Thyroid gland (tissue), 4 donors: ENCODE measurements around the gene PPIE. TPM values are rescaled to one million over a fixed set of nuclear protein-coding genes. Genes with fewer than 3 reads are reported as not detected.

Source experiments
- DNase-seq, 2 donors: peaks; one replicate each; pipeline ENCODE4 v3.0.0-alpha.2; 2019
- H3K27ac ChIP-seq, 3 donors: fragments of 200-600 bp; sonication (generic); 1 replicate in 2 of 3; 2 replicates in 1 of 3; pipeline ENCODE4 v1.5.1; 2016 to 2019; ENCODE audit warnings: mild to moderate bottlenecking in 1 of 3, moderate library complexity in 1 of 3
- H3K27me3 ChIP-seq: fragments of 200-600 bp; sonication (generic); one replicate; pipeline ENCODE4 v1.5.1; 2019
- H3K36me3 ChIP-seq, 2 donors: fragments of 200-600 bp; sonication (generic); one replicate each; pipeline ENCODE4 v1.5.1; 2016 to 2019
- H3K4me1 ChIP-seq, 2 donors: fragments of 200-600 bp; sonication (generic); one replicate each; pipeline ENCODE4 v1.5.1; 2017 to 2019
- H3K4me3 ChIP-seq, 3 donors: fragments of 200-600 bp; sonication (generic); replicated peaks in 1 of 3; 1 replicate in 2 of 3; 2 replicates in 1 of 3; pipeline ENCODE4 v1.5.1; 2016; ENCODE audit warnings: mild to moderate bottlenecking in 1 of 3
- H3K9me3 ChIP-seq: fragments of 200-600 bp; sonication (generic); one replicate; pipeline ENCODE4 v1.5.1; 2017
- CTCF ChIP-seq, 6 experiments: fragments of 200-600 bp in 3 of 6; fragments of 450-650 bp in 3 of 6; sonication (generic) in 3 of 6; IDR thresholded peaks; one replicate each; pipeline ENCODE4 v1.5.1; 2016 to 2019; ENCODE audit warnings: antibody characterized with exemption in 6 of 6, mild to moderate bottlenecking in 2 of 6, inconsistent platforms in 1 of 6, moderate library complexity in 1 of 6
- POLR2A ChIP-seq, 2 donors: fragments of 450-650 bp; IDR thresholded peaks; one replicate each; pipeline ENCODE4 v1.6.1; 2017; ENCODE audit warnings: antibody characterized with exemption in 2 of 2, mild to moderate bottlenecking in 2 of 2, moderate library complexity in 1 of 2
- WGBS, 2 donors: methylation state at CpG; one replicate each; pipeline ENCODE4 v1.1.5; 2017; 5-methylcytosine and 5-hydroxymethylcytosine counted together
- intact Hi-C: fragments of 100-400 bp; cut with DNase I; formaldehyde crosslinking; loops from one replicate; pipeline ENCODE4 v1.15.1; 2023
- total RNA-seq, 4 donors: library from RNA; depleted of rRNA; stranded (reverse); fragments of >200 nt; gene quantifications; one replicate each; pipeline ENCODE4 v1.2.3, GENCODE V29; 2016

Gene PPIE
- total RNA-seq, 4 donors from 2014 or later, result 47.1 to 52.7 (median 50.9) TPM

GRCh38 chr1:39696448-39696847, 42.2 kb upstream of the PPIE start:
- H3K27me3 ChIP-seq, result no peaks in the 10 kb centered on the region
- H3K27ac ChIP-seq, result no peak overlapping the region
- no peak for DNase-seq
- H3K4me1 ChIP-seq, result peaks cover 9 to 13% of the 10 kb centered on the region in 2 donors
- intact Hi-C loops, result no loop called here
- no peak for TF ChIP-seq POLR2A (IDR thresholded peaks at IDR 0.05)
- no peak for TF ChIP-seq CTCF (IDR thresholded peaks at IDR 0.05)
- H3K9me3 ChIP-seq, result no peaks in the 10 kb centered on the region
- WGBS, 2 donors, result 78 to 83% methylated on average over 1 of the region's 1 CpG
- H3K36me3 ChIP-seq, result no peaks in the 10 kb centered on the region
- H3K4me3 ChIP-seq, result no peak overlapping the region

GRCh38 chr1:39698568-39698967, 40.1 kb upstream of the PPIE start:
- H3K4me3 ChIP-seq, result no peak overlapping the region
- H3K27ac ChIP-seq, result no peak overlapping the region
- H3K36me3 ChIP-seq, result no peaks in the 10 kb centered on the region
- intact Hi-C loops, result no loop called here
- DNase-seq, result no peak
- WGBS, 2 donors, result 71 to 95% methylated on average over 4 of the region's 4 CpGs
- TF ChIP-seq CTCF (IDR thresholded peaks at IDR 0.05) (no peak), POLR2A (IDR thresholded peaks at IDR 0.05) (no peak)
- H3K27me3 ChIP-seq, result no peaks in the 10 kb centered on the region
- peaks cover 0 to 7% of the 10 kb centered on the region in 2 donors for H3K4me1 ChIP-seq
- no peaks in the 10 kb centered on the region for H3K9me3 ChIP-seq

GRCh38 chr1:39699419-39699818, 39.3 kb upstream of the PPIE start:
- Histone ChIP-seq H3K4me3 (no peak overlapping the region), H3K36me3 (no peaks in the 10 kb centered on the region), H3K4me1 (peaks cover 0 to 7% of the 10 kb centered on the region in 2 donors), H3K27ac (no peak overlapping the region), H3K27me3 (no peaks in the 10 kb centered on the region), H3K9me3 (no peaks in the 10 kb centered on the region)
- 95 to 97% methylated on average over 3 of the region's 3 CpGs for WGBS, 2 donors
- TF ChIP-seq CTCF (IDR thresholded peaks at IDR 0.05), result no peak
- no peak for TF ChIP-seq POLR2A (IDR thresholded peaks at IDR 0.05)
- intact Hi-C loops, result no loop called here
- no peak for DNase-seq

- Histone ChIP-seq H3K27me3 (no peaks in the 10 kb centered on the region), H3K27ac (no peak overlapping the region), H3K36me3 (no peaks in the 10 kb centered on the region), H3K9me3 (no peaks in the 10 kb centered on the region), H3K4me1 (peaks cover 0 to 7% of the 10 kb centered on the region in 2 donors), H3K4me3 (no peak overlapping the region)
- no peak for TF ChIP-seq CTCF (IDR thresholded peaks at IDR 0.05)
- TF ChIP-seq POLR2A (IDR thresholded peaks at IDR 0.05), result no peak
- 67 to 76% methylated on average over 3 of the region's 3 CpGs for WGBS, 2 donors
- DNase-seq, result no peak
- intact Hi-C loops, result no loop called here
Observed at GRCh38 chr1:39700348-39700747, 38.3 kb upstream of the PPIE start.

GRCh38 chr1:39701049-39701439, 37.6 kb upstream of the PPIE start:
- no peak for TF ChIP-seq POLR2A (IDR thresholded peaks at IDR 0.05)
- TF ChIP-seq CTCF (IDR thresholded peaks at IDR 0.05), result no peak
- intact Hi-C loops, result no loop called here
- Histone ChIP-seq H3K27ac (peak overlapping the region in 1 of 3 donors; percentile 69), H3K4me3 (no peak overlapping the region), H3K4me1 (peaks cover 0 to 7% of the 10 kb centered on the region in 2 donors), H3K27me3 (no peaks in the 10 kb centered on the region), H3K9me3 (no peaks in the 10 kb centered on the region), H3K36me3 (no peaks in the 10 kb centered on the region)
- 8 to 10% methylated on average over 11 of the region's 12 CpGs for WGBS, 2 donors
- peak; percentile 75 to 77 for DNase-seq
